ENCODE results near the gene CCND1.

The CCND1 gene

GRCh38 chr11:69663326-69663725 lies 22.4 kb downstream of the CCND1 start:
- H3K4me2 ChIP-seq (ENCODE audit: low read length): no peak overlapping the region
- H3K27ac ChIP-seq (ENCODE audit: low read depth, low read length): no peak overlapping the region
- no peaks in the 10 kb centered on the region for H3K27me3 ChIP-seq (ENCODE audit: control insufficient read depth, low read length)
- no peaks in the 10 kb centered on the region for H3K9me2 ChIP-seq (replicated peaks; ENCODE audit: control insufficient read depth, low read length)
- no peaks in the 10 kb centered on the region for H4K20me1 ChIP-seq (ENCODE audit: control insufficient read depth, insufficient read depth, low read depth, low read length)
- H3K9me3 ChIP-seq (ENCODE audit: control insufficient read depth, insufficient read depth, low read length): no peaks in the 10 kb centered on the region
- H3K4me1 ChIP-seq (ENCODE audit: control insufficient read depth, low read length): no peaks in the 10 kb centered on the region
- no peak overlapping the region for H3K4me3 ChIP-seq (ENCODE audit: low read length)
- peaks cover 7% of the 10 kb centered on the region; the same call in 1 of the 2 replicates for H3K36me3 ChIP-seq (ENCODE audit: control insufficient read depth, low read length)
- no peaks in the 10 kb centered on the region for H3K79me2 ChIP-seq (ENCODE audit: control insufficient read depth, low read length)
- no peak for TF ChIP-seq CTCF (IDR thresholded peaks at IDR 0.05; ENCODE audit: low read depth, low read length, poor library complexity, severe bottlenecking)
- TF ChIP-seq EZH2phosphoT487 (IDR thresholded peaks at IDR 0.05; ENCODE audit: borderline replicate concordance, low read length): no peak
- H3F3A ChIP-seq (ENCODE audit: control insufficient read depth, insufficient read depth): no peaks in the 10 kb centered on the region

- Histone ChIP-seq H3K79me2 (ENCODE audit: control insufficient read depth, low read length) (peaks cover 1% of the 10 kb centered on the region; the same call in 1 of the 2 replicates), H3K4me3 (ENCODE audit: low read length) (no peak overlapping the region), H3K9me2 (replicated peaks; ENCODE audit: control insufficient read depth, low read length) (no peaks in the 10 kb centered on the region), H3K27ac (ENCODE audit: low read depth, low read length) (no peak overlapping the region), H3K27me3 (ENCODE audit: control insufficient read depth, low read length) (no peaks in the 10 kb centered on the region), H3K4me2 (ENCODE audit: low read length) (no peak overlapping the region), H3K36me3 (ENCODE audit: control insufficient read depth, low read length) (peaks cover 11% of the 10 kb centered on the region), H4K20me1 (ENCODE audit: control insufficient read depth, insufficient read depth, low read depth, low read length) (peaks cover under 1% of the 10 kb centered on the region; the same call in 1 of the 2 replicates), H3K4me1 (ENCODE audit: control insufficient read depth, low read length) (no peaks in the 10 kb centered on the region), H3K9me3 (ENCODE audit: control insufficient read depth, insufficient read depth, low read length) (no peaks in the 10 kb centered on the region), H3F3A (ENCODE audit: control insufficient read depth, insufficient read depth) (no peaks in the 10 kb centered on the region)
- TF ChIP-seq CTCF (IDR thresholded peaks at IDR 0.05; ENCODE audit: low read depth, low read length, poor library complexity, severe bottlenecking) (no peak), EZH2phosphoT487 (IDR thresholded peaks at IDR 0.05; ENCODE audit: borderline replicate concordance, low read length) (no peak)
These were observed 23.3 kb downstream of the CCND1 start for GRCh38 chr11:69664103-69664775.

GRCh38 chr11:69664901-69665300 lies 23.9 kb downstream of the CCND1 start:
- Histone ChIP-seq H3K4me2 (ENCODE audit: low read length) (no peak overlapping the region), H3K9me2 (replicated peaks; ENCODE audit: control insufficient read depth, low read length) (no peaks in the 10 kb centered on the region), H3K36me3 (ENCODE audit: control insufficient read depth, low read length) (peaks cover 18% of the 10 kb centered on the region), H3K27me3 (ENCODE audit: control insufficient read depth, low read length) (no peaks in the 10 kb centered on the region), H3K27ac (ENCODE audit: low read depth, low read length) (no peak overlapping the region), H4K20me1 (ENCODE audit: control insufficient read depth, insufficient read depth, low read depth, low read length) (peaks cover 5% of the 10 kb centered on the region; the same call in 1 of the 2 replicates), H3F3A (ENCODE audit: control insufficient read depth, insufficient read depth) (no peaks in the 10 kb centered on the region), H3K4me3 (ENCODE audit: low read length) (no peak overlapping the region), H3K9me3 (ENCODE audit: control insufficient read depth, insufficient read depth, low read length) (no peaks in the 10 kb centered on the region), H3K4me1 (ENCODE audit: control insufficient read depth, low read length) (no peaks in the 10 kb centered on the region), H3K79me2 (ENCODE audit: control insufficient read depth, low read length) (peaks cover 5% of the 10 kb centered on the region; the same call in 1 of the 2 replicates)
- TF ChIP-seq CTCF (IDR thresholded peaks at IDR 0.05; ENCODE audit: low read depth, low read length, poor library complexity, severe bottlenecking) (no peak), EZH2phosphoT487 (IDR thresholded peaks at IDR 0.05; ENCODE audit: borderline replicate concordance, low read length) (no peak)

Data from DOHH2 (cell line).